Endometrium (tissue), 2 donors: ENCODE measurements around the gene VSIG8.

ENCODE experiments used
- FAIRE-seq: peaks from 2 replicates; lab custom pipeline; 2012; peaks lifted over from hg19 to GRCh38; lab: Jason Lieb, UNC
- donor health status: control.
- donor health status: control.

VSIG8 gene

DNA sequence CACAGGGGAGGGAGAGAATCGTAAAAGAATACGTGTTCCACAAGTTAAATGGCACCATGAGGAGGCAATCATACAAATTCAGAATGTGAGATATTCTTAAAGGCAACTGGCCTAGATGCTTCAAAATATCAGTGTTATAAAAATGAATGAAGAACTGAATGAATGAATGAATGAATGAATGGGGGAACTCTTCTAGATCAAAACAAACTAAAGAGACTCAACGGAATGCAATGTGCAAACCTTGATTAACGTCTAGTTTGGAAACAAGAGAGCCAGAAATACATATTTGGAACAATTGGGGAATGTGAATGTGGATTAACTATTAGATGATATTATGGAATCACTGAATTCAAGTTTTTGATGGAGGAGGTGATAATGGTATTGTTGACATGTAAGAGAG, 20.7 kb upstream of the VSIG8 start:
- no peak for FAIRE-seq

DNA sequence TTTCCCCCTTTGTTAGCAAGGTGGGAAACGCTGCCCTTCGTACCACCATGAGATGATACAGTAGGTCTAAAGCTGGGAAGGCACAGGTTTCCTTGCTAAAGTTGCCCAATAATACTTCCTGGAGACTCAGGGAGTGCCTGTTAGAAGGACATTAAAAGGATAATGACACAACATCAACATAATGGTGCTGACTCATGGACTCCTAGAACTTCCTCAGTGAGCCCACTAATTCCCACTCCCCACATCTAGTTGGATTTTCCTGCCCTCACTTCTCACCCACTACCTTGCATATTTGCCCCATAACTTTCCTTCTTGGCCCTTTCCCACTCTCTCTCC, 20.0 kb upstream of the VSIG8 start:
- FAIRE-seq = no peak

- no peak for FAIRE-seq
Measured at GRCh38 chr1:159881622-159882526, 19.4 kb upstream of the VSIG8 start.

GRCh38 chr1:159880430-159880829, 18.0 kb upstream of the VSIG8 start:
- no peak for FAIRE-seq

DNA sequence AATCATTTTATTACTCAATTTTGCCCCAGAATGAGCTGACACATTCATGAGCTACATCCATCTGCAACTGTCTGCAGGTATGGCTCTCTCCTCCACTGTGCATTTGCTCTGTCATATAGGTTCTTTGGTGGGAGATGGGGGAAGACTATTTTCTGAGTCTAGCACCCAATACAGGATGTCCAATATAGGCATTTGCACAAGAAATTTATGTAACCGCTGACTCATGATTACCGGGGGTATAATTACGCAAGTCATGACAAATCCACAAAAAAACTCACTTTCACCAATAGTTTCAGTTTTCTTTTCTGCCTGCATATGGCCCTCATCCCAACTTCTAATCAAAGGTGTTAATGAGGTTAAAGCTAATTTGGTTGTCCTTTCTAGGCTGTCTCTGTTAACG, 17.5 kb upstream of the VSIG8 start:
- no peak for FAIRE-seq

DNA sequence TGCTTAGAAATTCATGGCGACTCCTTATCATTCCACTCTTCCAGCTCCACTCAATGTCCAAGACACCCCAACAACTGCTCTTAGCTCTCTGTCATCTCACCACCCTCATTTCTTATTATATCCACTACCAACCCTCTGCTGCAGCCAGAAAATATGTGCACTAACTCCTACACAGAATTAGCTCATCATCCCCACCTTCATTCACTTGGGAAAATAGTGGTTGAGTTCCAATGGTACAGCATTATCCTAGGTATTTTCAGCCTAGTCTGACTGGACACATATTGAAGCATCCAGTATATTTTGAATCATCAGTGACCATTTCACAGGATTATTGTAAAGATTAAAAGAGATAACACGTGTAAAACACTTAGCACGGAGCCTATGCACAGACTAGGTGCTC, 16.7 kb upstream of the VSIG8 start:
- FAIRE-seq = no peak

- FAIRE-seq = no peak
Measured at GRCh38 chr1:159877695-159878444, 15.4 kb upstream of the VSIG8 start.

DNA sequence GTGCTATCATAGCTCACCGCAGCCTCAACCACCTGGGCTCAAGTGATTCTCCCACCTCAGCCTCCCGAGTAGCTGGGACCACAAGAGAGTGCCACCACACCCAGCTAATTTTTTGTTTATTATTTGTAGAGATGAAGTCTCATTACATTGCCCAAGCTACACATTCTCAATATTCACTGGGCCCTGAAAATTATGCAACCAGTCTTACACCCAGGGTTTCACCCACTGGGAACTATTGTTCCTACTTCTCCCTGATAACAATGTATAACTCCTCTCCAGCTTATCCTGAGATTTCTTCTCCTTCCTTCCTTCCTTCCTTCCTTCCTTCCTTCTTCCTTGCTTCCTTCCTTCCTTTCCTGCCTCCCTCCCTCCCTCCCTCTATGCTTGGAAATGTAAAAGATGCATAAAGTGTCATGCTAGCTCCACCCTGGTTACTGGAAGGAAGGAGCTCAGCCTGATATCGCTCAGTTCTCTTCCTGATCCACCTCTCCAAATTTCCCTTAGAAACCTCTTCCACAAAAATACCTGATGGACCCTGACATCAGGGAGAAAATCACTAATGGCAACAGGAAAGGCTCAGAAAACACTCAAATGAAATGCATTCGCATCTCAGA, 11.2 kb upstream of the VSIG8 start:
- no peak for FAIRE-seq

GRCh38 chr1:159872891-159873290, 10.4 kb upstream of the VSIG8 start:
- no peak for FAIRE-seq

GRCh38 chr1:159870704-159871103, 8.2 kb upstream of the VSIG8 start:
- FAIRE-seq = no peak

DNA sequence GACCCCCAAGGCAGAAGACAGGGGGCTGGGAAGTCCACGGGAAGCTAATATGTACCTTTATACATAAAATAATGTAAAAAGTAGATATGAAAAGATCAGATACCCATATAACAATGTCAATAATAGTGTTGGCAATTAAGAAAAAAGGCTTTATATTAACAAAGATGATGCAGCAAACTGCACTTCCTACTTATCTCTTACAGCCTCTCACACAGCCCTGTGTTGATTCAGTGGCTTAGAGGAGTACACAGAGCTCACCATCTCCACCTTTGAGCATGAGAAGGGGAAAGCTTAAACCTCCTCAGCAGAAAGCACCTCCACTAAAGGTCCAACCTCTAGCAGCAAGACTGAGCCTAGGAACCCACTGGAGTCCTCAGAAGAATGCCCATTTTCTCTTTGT, 7.2 kb upstream of the VSIG8 start:
- FAIRE-seq = no peak

DNA sequence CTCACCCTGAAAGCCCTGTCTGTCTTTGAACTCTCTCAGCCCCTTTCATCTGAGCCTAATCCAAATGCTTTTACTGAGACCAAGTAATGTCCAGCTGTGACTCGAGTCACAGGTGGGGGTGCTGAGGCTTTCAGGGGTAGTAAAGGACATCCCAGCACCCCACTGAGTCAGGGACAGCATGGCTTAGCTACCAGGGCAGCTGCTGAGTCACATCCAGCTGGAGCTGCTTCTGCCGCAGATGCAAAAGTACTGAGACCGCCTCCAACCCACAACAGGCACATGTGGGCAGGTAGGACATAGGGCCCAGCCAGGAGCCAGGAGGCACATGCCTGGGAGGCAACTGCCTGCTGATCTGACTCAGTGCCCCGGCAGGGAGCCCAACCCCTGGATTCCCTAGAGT, 6.7 kb upstream of the VSIG8 start:
- FAIRE-seq = no peak

- no peak for FAIRE-seq
Measured at GRCh38 chr1:159868766-159869165, 6.3 kb upstream of the VSIG8 start.

DNA sequence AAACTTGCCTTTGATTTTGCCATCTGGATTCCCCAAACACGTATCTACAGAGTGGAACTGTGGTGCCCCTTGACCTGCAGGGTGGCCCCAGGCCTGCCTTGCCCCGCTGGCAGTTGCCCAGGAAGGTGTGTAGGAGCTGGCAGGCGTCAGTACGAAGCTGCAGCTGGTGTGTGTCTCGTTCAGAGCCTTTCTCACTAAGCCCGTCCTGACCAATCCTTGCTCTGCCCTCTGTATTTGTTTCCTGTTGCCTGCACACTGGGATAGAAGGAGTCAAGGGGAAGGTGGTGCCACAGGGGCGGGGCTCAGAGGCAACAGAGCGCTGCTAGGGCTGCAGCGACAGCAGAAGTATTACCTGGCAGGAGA, 5.2 kb upstream of the VSIG8 start:
- no peak for FAIRE-seq

DNA sequence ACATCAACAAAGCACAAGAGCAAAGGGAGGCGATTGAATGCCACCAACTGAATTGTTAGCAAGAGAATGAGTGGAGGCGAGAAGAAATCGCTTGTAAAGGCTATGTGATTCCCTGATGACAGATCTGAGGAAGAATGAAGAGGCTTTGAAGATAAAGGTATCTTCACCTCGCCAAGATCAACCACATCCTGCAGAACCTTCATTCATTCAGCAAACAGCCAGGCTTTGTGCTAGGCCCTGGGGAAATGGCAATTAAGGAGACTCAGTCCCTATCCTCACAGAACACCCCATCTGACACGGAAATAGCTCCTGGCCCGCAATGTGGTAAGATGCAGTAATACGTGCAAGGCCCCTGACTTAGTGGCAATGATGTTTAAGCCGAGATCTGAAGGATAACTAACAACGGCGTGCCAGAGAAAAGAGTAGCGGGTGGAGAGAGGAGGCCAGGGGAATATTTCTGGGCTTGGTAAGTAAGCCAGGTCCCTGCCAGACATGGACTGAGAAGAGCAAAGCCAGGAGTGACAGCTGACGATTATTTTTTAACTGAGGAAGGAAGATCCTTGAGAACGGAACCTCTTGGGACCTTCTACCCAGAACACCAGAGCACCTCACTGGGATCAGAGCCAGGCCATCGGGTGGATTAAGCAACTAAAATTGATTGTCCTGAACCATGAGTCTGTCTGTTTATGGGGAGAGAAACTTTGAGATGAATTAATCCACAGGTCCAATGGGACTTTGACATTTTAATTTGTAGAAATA, 4.6 kb upstream of the VSIG8 start:
- FAIRE-seq = no peak

- FAIRE-seq = no peak
Measured at GRCh38 chr1:159866066-159866465, 3.6 kb upstream of the VSIG8 start.

DNA sequence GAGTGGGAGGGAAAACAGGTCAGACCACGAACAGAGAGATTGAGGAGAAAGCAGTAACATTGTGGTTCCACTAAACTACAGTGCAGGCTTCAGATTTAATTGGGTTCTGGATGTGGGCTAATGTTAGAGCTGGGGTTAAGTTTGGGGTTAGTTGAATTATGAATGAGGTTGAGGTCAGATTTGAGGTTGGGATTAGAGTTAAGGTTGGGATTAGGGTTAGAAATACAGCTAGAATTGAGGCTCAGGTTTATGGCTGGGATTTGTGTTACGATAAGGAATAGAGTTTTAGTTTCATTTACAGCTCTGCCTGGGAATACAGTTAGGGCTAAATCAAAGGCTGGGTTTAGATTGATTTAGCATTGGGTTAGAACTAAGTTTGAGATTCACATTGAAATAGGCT, 1.8 kb upstream of the VSIG8 start:
- no peak for FAIRE-seq

DNA sequence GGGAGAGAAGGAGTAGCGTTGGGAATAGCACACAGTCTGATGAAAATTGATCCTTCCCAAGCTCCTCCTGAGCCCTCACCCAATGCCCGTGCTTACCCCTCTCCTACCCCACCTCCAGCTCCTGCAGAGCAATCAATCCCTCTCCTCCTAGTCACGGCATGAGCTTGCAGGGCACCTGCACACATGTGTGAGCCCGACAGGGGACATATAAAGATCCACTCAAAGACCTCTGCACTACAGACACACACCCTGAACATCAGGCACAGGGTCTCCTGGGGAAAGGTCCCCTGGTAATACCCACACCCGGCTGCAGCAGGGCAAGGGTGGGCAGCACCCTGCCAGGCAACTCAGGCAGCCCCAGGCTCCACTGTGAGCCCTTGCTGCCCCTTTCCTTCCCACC, 426 bp downstream of the VSIG8 start:
- FAIRE-seq = no peak

GRCh38 chr1:159861218-159861617, 1.2 kb downstream of the VSIG8 start:
- FAIRE-seq = no peak

GRCh38 chr1:159860456-159860855, 2.0 kb downstream of the VSIG8 start:
- FAIRE-seq = no peak

DNA sequence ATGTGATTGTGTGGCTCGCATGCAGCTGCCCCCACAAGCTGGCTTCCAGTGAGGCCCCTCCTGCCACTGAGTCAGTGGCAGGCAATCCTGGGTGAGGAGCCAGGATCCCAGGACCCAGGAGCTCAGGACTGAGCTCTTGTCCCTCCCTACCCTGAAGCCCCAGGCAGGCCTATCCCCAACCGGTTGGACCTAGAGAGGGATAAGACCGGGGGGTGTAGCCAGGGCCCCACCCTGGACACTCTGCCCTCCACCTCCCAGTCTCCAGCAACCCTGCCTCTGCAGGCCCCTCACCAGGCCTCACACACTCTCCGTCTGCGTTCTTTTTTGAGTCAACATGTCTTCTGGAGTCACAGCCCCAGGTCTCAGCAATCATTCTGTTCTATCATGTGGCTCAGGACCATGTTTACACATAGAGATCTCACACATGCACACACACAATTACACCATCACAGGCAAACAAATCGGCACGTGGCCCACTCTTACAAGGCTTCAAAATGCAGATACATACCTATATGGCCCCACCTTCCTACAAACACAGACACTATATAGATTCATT, 2.6 kb downstream of the VSIG8 start:
- FAIRE-seq = no peak

DNA sequence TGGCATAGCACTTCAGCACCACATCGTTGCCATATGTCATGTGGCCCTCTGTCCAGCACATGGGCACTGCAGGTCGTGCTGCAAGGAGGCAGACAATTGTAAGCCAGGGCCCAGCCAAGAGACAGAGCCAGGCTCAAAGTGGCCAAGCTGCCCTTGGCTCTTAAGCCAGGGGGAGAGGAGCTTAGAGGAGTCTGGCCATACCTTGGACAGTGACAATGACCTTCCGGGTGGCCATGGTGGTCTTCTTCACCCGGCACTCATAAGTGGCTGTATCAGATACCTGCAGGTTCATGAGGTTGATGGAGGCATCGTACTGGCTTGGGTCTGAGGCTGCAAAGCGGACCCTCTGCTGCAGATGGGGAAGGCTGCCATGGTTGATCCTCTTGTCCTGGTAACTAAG, 4.6 kb downstream of the VSIG8 start:
- FAIRE-seq = no peak
